KMS-11 (cell line): ENCODE measurements around the gene APOA4.

Experiments used
- H2AFZ ChIP-seq: fragments of 200-600 bp; sonication (generic); 2 replicates; pipeline ENCODE4 v1.6.1; 2016; ENCODE audit warnings: antibody characterized with exemption, mixed run types, low read depth
- H3K27ac ChIP-seq: fragments of 200-600 bp; sonication (generic); 2 replicates; pipeline ENCODE4 v1.6.1; 2016; ENCODE audit warnings: mild to moderate bottlenecking, mixed run types
- H3K27me3 ChIP-seq: fragments of 200-600 bp; sonication (generic); 2 replicates; pipeline ENCODE4 v1.6.1; 2017; ENCODE audit warnings: mild to moderate bottlenecking, low read depth, mixed run types, moderate library complexity; ENCODE audit not compliant: insufficient read depth
- H3K36me3 ChIP-seq: fragments of 200-600 bp; sonication (generic); 2 replicates; pipeline ENCODE4 v1.6.1; 2017; ENCODE audit warnings: mild to moderate bottlenecking, mixed run types; ENCODE audit not compliant: insufficient read depth
- H3K4me1 ChIP-seq: fragments of 200-600 bp; sonication (generic); 2 replicates; pipeline ENCODE4 v1.6.1; 2016; ENCODE audit warnings: mild to moderate bottlenecking, low read depth, mixed run types; ENCODE audit not compliant: poor library complexity, severe bottlenecking
- H3K4me2 ChIP-seq: fragments of 200-600 bp; sonication (generic); 2 replicates; pipeline ENCODE4 v1.7.0; 2016; ENCODE audit warnings: mild to moderate bottlenecking, mixed run types
- H3K4me3 ChIP-seq: fragments of 200-600 bp; sonication (generic); IDR thresholded peaks from 2 replicates; pipeline ENCODE4 v1.6.1; 2017; ENCODE audit warnings: low read depth, low read length, mixed read lengths; ENCODE audit not compliant: insufficient read depth
- H3K79me2 ChIP-seq: fragments of 200-600 bp; sonication (generic); 2 replicates; pipeline ENCODE4 v1.6.1; 2016; ENCODE audit warnings: low read depth, mixed run types; ENCODE audit not compliant: insufficient read depth
- H3K9ac ChIP-seq: fragments of 200-600 bp; sonication (generic); 2 replicates; pipeline ENCODE4 v1.6.1; 2016; ENCODE audit warnings: mild to moderate bottlenecking, mixed run types
- H4K20me1 ChIP-seq: fragments of 200-600 bp; sonication (generic); 2 replicates; pipeline ENCODE4 v1.6.1; 2016; ENCODE audit warnings: mild to moderate bottlenecking, mixed run types; ENCODE audit not compliant: insufficient read depth
- TF ChIP-seq, protein P1 (sequence below): fragments of 200-600 bp; sonication (generic); conservative IDR thresholded peaks from 2 replicates; pipeline ENCODE4 v1.6.1; 2017; ENCODE audit warnings: low read depth, mild to moderate bottlenecking, antibody characterized with exemption, low read length, moderate library complexity, mixed read lengths

APOA4 gene

DNA sequence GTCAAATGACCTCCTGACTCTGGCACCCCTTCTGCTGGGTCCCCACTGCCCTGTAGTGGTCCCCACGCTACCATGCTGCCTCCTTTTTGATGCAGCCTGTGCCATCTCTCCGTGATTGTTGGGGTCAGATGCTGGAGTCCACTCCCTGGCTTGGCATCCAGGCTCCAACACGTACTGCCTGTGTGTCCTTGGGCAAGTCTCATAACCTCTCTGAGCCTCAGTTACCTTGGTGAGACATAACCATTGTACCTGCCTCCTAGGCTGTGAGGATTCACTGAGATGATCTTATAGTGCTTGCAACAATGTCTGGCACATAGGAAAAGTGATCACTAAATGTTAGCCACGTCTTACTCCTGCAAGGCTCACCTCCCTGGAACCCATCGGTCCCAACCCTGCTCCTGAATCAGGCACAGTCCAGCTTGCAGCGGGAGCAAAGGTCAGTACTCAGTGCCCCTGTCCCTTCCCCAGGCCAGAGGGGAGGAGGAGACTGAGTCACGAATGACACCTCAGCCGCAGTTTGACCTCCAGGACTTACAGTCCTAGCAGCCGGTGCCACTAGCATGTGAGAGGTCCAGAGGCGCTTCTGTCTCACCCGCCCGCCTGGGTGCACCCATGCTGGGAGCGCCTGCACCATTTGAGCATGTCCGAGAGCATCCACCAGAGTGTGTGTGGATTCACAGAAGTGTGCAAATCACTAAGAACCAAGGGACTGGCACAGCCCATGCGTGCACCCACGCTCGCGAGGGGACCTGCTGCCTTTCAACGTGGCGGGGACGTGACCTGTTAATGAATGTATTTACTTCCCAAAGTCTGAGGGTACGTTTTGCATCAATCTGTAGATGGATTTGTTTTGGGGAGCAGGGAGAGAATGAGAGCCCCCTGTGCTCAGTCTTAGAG is 3.0 kb upstream of the APOA4 start:
- Histone ChIP-seq H2AFZ (no peak overlapping the region), H3K79me2 (no peaks in the 10 kb centered on the region), H3K4me2 (no peak overlapping the region), H3K27ac (no peak overlapping the region), H3K9ac (no peak overlapping the region), H3K27me3 (no peaks in the 10 kb centered on the region), H4K20me1 (no peaks in the 10 kb centered on the region), H3K36me3 (no peaks in the 10 kb centered on the region), H3K4me1 (no peaks in the 10 kb centered on the region), H3K4me3 (no peak overlapping the region)
- TF ChIP-seq, protein P1, sequence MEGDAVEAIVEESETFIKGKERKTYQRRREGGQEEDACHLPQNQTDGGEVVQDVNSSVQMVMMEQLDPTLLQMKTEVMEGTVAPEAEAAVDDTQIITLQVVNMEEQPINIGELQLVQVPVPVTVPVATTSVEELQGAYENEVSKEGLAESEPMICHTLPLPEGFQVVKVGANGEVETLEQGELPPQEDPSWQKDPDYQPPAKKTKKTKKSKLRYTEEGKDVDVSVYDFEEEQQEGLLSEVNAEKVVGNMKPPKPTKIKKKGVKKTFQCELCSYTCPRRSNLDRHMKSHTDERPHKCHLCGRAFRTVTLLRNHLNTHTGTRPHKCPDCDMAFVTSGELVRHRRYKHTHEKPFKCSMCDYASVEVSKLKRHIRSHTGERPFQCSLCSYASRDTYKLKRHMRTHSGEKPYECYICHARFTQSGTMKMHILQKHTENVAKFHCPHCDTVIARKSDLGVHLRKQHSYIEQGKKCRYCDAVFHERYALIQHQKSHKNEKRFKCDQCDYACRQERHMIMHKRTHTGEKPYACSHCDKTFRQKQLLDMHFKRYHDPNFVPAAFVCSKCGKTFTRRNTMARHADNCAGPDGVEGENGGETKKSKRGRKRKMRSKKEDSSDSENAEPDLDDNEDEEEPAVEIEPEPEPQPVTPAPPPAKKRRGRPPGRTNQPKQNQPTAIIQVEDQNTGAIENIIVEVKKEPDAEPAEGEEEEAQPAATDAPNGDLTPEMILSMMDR, result no peak

DNA sequence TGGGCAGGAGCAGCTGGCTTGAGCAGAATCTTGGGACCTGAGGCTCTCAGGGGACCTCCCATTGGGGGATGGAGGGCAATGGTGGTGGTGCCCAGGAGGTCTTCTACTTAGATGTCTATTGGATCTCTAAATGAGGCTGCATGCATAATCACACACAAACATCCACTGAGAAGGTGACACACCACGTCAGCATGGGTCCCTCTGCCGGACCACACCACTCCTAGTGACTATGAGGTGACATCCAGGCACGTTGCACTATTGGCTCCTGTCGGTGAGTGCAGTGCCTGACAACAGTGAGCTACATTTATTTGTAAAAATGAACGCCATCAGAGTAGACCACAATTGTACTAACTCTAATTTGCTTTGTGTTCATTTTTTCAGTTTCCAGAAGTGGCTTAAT is 2.3 kb upstream of the APOA4 start:
- H4K20me1 ChIP-seq, result no peaks in the 10 kb centered on the region
- no peaks in the 10 kb centered on the region for H3K79me2 ChIP-seq
- no peaks in the 10 kb centered on the region for H3K36me3 ChIP-seq
- H3K9ac ChIP-seq, result no peak overlapping the region
- no peak overlapping the region for H3K27ac ChIP-seq
- no peaks in the 10 kb centered on the region for H3K4me1 ChIP-seq
- H3K27me3 ChIP-seq, result no peaks in the 10 kb centered on the region
- no peak overlapping the region for H3K4me2 ChIP-seq
- H2AFZ ChIP-seq, result no peak overlapping the region
- TF ChIP-seq, protein P1, result no peak
- H3K4me3 ChIP-seq, result no peak overlapping the region

DNA sequence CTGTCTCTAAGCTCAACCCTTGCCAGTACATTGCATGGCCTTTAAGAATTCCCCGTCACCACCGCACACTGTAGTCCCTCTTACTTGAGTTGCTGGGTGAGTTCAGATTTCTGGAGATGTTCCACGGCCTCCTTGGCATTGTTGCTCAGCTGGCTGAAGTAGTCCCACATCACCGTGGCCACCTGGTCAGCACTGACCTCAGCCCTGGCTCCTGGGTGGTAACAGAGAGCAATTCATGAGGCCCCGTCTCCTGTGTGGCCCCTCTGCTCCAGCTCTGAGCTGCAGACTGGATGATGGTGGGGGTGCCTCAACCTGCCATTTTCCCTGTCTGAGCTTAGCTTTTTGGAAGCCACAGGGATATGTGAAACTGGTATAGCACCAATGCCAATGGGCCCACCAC is 529 bp downstream of the APOA4 start:
- Histone ChIP-seq H3K4me3 (no peak overlapping the region), H3K79me2 (no peaks in the 10 kb centered on the region), H3K27me3 (no peaks in the 10 kb centered on the region), H3K27ac (no peak overlapping the region), H3K36me3 (no peaks in the 10 kb centered on the region), H3K4me1 (no peaks in the 10 kb centered on the region), H2AFZ (no peak overlapping the region), H3K4me2 (no peak overlapping the region), H4K20me1 (no peaks in the 10 kb centered on the region), H3K9ac (no peak overlapping the region)
- TF ChIP-seq, protein P1, result no peak

DNA sequence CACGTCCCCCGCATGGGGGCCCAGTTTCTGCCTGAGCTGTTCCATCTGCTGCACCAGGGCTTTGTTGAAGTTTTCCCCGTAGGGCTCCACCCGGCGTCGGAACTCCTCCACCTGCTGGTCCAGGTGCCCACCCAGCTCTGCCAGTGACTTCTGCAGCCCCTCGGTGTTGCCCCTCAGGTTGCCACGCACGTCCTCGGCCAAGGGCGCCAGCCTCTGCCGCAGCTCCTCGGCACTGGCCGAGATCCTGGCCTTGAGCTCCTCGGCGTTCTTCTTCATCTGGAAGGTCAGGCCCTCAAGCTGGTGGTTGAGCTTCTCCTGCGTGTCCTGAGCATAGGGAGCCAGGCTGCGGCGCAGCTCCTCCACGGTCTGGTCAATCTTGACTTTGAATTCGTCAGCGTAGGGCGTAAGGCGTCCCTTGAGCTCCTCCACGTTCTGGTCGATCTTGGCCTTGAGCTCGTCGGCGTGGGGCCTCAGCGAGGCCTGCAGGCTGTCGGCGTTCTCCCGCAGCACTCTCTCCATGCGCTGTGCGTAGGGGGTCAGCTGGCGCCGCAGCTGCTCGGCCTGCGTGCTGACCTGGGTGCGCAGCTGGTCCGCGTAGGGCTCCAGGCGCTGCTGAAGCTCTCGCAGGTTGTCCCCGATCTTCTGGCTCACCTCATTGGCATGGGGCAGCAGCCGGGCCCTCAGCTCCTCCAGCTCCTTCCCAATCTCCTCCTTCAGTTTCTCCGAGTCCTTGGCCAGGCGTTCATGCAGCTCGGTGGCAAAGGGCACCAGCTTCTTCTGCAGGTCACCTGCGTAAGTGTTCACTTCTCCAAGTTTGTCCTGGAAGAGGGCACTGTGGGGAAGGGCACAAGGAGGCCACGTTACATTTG is 1.8 kb downstream of the APOA4 start:
- H3K27me3 ChIP-seq, result no peaks in the 10 kb centered on the region
- H3K4me3 ChIP-seq, result no peak overlapping the region
- TF ChIP-seq, protein P1, result no peak
- H3K36me3 ChIP-seq, result no peaks in the 10 kb centered on the region
- no peaks in the 10 kb centered on the region for H4K20me1 ChIP-seq
- H3K9ac ChIP-seq, result no peak overlapping the region
- H3K4me2 ChIP-seq, result no peak overlapping the region
- no peak overlapping the region for H3K27ac ChIP-seq
- no peak overlapping the region for H2AFZ ChIP-seq
- no peaks in the 10 kb centered on the region for H3K4me1 ChIP-seq
- no peaks in the 10 kb centered on the region for H3K79me2 ChIP-seq
